GM19193 (cell line): ENCODE measurements around the gene OSTC.

ENCODE experiments used
- POLR2A ChIP-seq: IDR thresholded peaks from 4 replicates; pipeline ENCODE4 v1.6.1; 2011; ENCODE audit not compliant: insufficient read depth, insufficient read length; ENCODE audit errors: extremely low read depth

OSTC gene

GRCh38 chr4:108650212-108651013 is at the start of gene OSTC:
OSTC (plus strand) TSS chr4:108650599; CDS start chr4:108650656, 57 bp downstream.
- TF ChIP-seq POLR2A, result peak; percentile 92

DNA sequence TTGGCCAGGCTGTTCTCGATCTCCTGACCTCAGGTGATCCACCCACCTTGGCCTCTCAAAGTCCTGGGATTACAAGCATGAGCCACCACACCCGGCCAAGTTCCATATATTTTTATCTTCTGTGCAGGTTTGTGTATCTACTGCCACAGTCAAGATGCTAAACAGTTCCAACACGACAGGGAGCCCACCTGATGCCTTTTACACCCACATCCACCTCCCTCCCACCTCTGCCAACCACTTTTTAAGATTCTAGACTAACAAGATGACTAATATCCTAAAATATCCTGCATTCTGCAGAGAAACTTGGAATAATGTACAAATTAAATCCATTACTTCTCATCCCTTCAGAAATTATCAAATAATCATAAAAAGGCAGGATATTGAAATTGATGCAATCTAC is 49.3 kb upstream of the OSTC start:
- no peak for TF ChIP-seq POLR2A

GRCh38 chr4:108601532-108601931 is 48.9 kb upstream of the OSTC start:
- no peak for TF ChIP-seq POLR2A

GRCh38 chr4:108602163-108602562 is 48.2 kb upstream of the OSTC start:
- TF ChIP-seq POLR2A, result no peak

DNA sequence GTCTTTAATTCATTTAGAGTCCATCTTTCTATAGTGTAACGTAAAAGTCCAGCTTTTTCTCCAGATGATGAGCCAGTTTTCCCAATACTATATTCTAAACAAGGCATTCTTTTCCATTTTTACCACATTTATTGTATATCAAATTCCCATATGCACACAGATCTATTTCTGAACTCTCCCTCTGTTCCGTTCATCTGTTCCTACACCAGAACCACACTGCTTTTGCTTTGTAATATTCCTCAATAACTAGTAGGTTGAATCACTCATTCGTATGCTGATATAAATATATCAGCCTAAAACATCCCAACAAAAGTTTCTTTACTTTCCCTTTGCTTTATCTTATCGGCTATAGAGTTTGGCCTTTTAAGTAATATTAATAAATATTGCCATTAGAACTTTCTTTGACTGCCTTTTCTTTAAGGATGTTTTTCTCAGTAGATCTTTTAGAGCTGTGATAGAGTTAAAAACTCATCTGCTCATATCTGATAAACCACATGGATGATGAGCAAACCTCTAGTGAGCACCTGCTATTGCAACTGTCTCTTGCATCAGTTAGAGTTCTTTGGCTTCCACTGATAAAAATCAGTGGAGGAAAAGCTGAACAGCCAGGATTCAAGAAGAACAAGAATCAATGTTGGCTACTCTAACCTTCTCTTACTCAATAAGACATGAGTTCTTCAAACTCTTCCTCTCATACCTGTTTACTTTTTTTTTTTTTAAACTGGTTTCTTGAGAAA is 43.2 kb upstream of the OSTC start:
- TF ChIP-seq POLR2A, result no peak

- no peak for TF ChIP-seq POLR2A
Observed at GRCh38 chr4:108611365-108611764, 39.0 kb upstream of the OSTC start.

- TF ChIP-seq POLR2A, result no peak
Observed at GRCh38 chr4:108612365-108612764, 38.0 kb upstream of the OSTC start.

DNA sequence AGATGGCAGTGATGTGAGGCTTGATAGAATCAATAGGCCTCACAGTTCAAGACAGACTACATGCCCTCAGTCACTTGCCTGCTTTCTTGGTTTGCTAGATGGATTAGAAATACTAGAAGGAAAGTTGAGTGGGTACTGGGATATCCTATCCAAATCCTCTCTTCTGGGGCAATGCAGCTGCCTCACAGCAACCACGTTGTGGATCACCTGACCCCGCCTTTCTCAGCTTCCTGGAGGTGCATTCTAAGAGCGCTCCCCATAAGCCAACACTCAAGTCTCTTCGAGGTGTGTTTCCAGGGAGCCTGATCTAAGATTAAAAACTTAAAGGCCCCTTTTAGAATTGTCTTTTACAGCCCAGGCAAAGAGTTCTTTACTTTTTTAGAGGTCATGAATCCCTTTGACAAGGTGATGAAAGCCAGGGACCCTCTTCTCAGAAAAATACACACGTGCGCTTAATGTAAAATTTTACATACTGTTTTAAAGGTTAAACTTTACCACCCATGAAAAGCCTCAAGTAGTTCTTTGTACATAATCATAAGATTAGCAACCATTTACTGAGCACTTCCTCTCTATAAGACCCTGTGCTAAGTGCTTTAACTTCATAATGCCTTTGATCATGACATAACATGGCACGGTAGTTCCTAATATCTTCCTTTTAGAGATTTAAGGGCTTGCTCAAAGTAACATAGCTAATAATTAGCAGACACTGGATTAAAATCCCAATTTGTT is 30.9 kb upstream of the OSTC start:
- no peak for TF ChIP-seq POLR2A

GRCh38 chr4:108620101-108620932 is 30.1 kb upstream of the OSTC start, which contains the start of gene RPL34:
RPL34 (plus strand) TSS chr4:108620576; CDS start chr4:108621960, 1,384 bp downstream.
- peak; percentile 87 for TF ChIP-seq POLR2A

- no peak for TF ChIP-seq POLR2A
Observed at GRCh38 chr4:108620933-108621905, 29.2 kb upstream of the OSTC start.

GRCh38 chr4:108622022-108622421 is 28.4 kb upstream of the OSTC start:
- TF ChIP-seq POLR2A, result no peak

DNA sequence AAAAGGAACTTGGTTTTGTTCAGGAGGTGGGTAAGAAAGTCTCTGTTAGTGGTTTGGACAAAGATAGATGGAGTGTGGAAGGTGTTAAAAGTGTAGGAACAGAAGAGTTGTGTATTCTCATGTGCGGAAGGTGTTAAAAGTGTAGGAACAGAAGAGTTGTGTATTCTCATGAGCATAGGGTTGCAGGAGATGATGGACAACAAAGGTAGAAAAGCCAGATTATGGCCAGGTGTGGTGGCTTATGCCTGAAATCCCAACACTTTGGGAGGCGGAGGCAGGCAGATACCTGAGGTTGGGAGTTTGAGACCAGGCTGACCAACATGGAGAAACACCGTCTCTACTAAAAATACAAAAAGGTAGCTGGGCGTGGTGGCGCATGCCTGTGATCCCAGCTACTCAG is 27.6 kb upstream of the OSTC start:
- TF ChIP-seq POLR2A, result no peak
